GM19238 (cell line): Measurements from ENCODE around the gene NPHS1.
"Not testable (repeated sequence)": the region's sequence is repeated elsewhere in the genome, so short reads cannot be mapped to it uniquely, and the experiment has no call there.

Experiments
- DNase-seq: peaks from one replicate; pipeline ENCODE4 v3.0.0; 2011; ENCODE audit warnings: low spot score; ENCODE audit not compliant: insufficient read length

The NPHS1 gene, protein sequence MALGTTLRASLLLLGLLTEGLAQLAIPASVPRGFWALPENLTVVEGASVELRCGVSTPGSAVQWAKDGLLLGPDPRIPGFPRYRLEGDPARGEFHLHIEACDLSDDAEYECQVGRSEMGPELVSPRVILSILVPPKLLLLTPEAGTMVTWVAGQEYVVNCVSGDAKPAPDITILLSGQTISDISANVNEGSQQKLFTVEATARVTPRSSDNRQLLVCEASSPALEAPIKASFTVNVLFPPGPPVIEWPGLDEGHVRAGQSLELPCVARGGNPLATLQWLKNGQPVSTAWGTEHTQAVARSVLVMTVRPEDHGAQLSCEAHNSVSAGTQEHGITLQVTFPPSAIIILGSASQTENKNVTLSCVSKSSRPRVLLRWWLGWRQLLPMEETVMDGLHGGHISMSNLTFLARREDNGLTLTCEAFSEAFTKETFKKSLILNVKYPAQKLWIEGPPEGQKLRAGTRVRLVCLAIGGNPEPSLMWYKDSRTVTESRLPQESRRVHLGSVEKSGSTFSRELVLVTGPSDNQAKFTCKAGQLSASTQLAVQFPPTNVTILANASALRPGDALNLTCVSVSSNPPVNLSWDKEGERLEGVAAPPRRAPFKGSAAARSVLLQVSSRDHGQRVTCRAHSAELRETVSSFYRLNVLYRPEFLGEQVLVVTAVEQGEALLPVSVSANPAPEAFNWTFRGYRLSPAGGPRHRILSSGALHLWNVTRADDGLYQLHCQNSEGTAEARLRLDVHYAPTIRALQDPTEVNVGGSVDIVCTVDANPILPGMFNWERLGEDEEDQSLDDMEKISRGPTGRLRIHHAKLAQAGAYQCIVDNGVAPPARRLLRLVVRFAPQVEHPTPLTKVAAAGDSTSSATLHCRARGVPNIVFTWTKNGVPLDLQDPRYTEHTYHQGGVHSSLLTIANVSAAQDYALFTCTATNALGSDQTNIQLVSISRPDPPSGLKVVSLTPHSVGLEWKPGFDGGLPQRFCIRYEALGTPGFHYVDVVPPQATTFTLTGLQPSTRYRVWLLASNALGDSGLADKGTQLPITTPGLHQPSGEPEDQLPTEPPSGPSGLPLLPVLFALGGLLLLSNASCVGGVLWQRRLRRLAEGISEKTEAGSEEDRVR (N-terminal part only)

GRCh38 chr19:35852029-35852780 lies at the start of gene NPHS1:
Gene NPHS1, minus strand, starts transcription at chr19:35852504. Its CDS starts 667 bp downstream, at chr19:35851837.
- no peak for DNase-seq

GRCh38 chr19:35901055-35901644 lies 48.8 kb upstream of the NPHS1 start:
- DNase-seq = no peak

DNA sequence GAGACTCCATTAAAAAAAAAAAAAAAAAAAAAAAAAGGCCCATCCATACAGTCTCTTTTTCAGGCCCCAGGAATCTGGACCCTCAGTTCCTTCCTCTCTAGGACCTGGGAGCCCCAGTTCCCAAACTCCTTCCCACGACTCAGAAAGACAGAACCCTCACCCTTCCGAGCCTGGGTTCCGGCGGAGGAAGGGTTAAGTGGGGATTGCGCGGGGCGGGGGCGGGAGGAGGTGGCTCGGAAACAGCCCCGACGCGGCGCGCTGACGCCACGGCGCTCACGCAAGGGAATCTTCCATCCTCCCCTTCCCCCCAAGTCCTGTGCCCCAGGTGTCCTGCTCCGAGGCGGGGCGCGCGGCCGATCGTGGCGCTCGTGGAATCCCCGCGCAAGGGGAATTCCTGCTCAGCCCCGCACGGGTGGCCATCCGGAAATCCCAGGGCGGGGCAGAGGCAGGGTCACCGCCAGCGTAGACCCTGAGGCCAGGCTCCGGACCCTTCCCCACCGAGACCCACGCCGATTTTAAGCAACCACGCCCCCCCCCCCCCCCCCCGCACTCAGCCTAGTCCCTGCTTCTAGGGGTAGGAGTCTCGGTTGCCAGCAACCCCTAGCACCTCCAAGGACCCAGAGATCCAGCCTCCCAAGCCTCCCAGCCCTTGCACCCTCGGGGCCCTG lies 47.4 kb upstream of the NPHS1 start:
- DNase-seq = peak; percentile 89

GRCh38 chr19:35898499-35898809 lies 46.1 kb upstream of the NPHS1 start:
- DNase-seq = no peak

DNA sequence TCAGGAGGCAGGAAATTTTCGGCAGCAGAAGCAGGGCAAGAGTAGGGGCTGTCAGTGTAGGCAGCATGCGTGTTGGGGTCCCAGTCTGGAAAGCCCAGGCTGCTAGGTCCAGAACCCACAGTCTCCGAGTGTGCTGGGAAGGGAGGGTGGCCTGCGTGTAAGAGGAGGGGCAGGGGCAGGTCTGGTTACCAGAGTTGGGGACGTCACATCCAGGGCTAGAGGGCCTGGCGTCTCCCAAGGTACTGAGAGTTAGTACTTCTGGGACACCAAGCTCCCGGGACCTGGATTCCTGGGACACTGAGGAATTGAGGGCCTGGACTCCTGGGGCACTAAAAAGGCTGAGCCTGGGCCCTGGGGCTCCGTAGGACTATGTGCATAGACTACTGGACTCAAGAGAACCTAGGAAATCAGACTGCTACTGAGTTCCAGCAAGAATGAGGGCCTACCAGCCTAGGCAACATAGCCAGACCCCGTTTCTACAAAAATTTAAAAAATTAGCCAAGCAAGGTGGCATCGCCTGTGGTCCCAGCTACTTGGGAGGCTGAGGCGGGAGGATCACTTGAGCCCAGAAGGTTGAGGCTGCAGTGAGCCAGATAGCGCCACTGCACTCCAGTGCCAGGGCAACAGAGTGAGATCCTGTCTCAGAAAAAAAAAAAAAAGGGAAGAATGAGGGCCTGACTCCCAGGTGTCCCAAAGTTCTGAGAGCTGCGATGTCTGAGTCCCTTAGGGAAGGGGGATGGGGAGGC lies 45.6 kb upstream of the NPHS1 start:
- DNase-seq = no peak

DNA sequence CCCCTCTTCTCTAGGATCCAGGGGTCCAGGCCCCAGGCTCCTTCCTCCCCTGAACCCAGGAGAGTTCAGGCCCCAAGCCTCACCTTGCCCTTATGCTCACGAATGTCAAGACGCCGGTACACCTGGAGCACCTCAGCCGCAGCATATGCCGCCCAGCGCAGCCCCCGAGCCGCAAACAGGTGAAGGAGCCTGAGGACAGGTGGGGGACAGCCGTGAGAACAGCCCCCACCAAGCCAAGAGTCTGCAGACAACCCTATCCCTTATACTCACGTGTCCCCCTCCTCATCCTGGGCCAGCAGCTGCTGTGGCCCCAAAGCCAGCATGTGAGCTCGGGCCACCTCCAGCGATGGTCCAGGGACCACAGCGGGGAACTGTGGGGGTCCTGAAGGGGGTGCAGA lies 44.3 kb upstream of the NPHS1 start:
- no peak for DNase-seq

DNA sequence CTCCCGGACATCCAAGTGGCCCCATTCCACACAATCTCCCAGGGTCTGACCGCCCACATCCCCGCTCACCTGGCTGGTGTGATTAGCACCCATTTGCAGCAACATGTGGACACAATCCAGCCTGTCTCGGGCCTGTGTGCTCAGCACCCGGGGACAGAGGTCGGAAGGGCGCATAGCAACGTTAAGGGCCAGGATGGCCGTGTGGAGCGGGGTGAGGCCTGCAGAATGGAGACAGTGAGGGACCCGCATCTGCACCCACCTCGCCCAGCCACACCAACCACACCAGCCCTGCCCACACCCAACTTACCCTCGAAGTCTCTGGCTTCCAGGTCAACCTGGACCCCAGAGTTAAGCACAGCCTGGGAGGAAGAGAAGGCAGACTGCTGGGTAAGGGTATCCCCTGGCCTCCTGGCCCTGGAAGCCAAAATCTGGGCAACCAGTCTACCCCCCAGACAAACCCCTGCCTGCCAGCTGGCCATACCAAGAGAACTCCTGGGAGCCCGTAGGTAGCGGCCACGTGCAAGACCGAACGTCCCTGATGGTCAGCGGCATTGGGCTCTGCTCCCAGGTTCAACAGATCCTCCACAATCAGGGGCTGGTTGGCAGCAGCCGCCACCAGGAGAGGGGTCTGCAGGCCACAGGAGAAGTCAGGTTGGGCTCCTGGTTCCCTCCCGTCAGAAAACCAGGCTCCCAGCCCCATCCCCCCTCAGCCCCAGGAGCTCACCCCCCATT lies 43.8 kb upstream of the NPHS1 start:
- no peak for DNase-seq

GRCh38 chr19:35894342-35894741 lies 42.0 kb upstream of the NPHS1 start:
- DNase-seq = no peak

- not testable (repeated sequence) for DNase-seq
These were observed 39.5 kb upstream of the NPHS1 start for GRCh38 chr19:35891819-35892218.

GRCh38 chr19:35890113-35890650 lies 37.9 kb upstream of the NPHS1 start:
- DNase-seq = no peak

DNA sequence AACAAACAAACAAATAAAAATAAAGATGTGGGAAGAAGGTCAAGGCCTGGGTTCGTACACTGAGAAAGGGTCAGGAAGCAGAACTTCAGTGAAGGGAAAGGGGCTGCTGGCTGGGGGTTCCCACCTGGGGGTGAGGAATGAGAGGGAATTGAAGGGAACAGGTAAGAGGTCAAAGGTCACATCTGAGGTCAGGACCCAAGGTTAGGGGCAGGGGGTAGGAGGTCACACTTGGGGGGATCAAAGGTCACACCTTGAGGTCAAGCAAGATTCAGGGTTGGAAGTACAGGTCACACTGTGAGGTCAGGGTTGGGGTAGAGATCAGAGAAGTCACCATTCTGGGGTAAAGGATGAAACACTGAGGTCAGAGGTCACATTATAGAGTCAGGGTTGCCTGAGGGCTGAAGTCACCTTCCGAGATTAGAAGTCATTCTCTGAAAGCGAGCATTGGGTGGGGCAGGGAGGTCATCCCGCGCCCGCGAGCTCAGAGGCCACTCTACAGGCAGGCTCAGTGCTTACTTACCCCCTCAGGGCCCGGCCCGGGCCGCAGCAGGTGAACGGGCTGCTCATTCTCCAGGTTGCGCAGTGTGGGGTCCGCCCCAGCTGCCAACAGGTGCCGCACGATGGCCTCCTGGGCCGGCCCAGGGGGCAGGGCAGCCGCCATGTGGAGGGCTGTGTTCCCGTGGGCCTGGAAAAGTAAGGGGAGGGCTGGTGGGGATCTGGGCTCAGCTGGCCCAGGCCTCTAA lies 37.2 kb upstream of the NPHS1 start:
- no peak for DNase-seq

DNA sequence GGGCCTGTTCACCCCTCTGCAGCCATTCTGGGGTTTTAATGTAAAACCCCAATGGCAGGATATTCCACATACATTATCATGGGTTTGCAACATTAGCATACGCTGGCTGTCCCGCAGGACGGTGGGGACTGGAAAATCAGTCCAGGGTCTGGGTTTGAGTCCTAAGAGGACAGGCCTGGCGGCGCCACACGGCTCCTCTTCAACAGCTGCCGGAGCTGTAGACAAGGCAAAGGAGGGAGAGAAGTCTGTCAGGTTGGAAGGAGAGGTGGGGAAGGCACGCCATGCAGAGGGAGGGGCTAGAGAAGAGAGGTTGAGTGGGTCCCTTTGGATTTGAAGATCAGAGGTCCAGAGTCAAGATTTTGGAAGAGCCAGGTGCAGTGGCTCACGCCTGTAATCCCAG lies 36.1 kb upstream of the NPHS1 start:
- DNase-seq = no peak

DNA sequence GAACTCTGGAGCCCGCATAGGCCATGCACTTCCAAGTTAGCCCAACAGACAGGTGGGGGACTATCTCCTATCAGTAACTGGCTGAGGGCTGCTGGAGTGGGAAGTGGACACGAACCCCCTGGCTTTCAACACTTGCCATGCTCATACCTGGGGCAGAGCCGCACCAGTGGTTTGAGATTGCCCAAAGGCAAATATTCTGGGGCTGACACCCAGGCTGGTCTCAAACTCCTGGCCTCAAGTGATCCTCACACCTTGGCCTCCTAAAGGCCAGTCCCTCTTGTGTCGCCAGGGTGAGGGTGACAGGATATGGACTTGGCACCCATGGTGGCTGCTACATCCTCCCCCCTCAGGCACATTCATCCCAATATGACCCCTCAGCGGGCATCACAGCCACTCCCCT lies 34.9 kb upstream of the NPHS1 start:
- no peak for DNase-seq

GRCh38 chr19:35885904-35886303 lies 33.6 kb upstream of the NPHS1 start:
- DNase-seq = no peak

DNA sequence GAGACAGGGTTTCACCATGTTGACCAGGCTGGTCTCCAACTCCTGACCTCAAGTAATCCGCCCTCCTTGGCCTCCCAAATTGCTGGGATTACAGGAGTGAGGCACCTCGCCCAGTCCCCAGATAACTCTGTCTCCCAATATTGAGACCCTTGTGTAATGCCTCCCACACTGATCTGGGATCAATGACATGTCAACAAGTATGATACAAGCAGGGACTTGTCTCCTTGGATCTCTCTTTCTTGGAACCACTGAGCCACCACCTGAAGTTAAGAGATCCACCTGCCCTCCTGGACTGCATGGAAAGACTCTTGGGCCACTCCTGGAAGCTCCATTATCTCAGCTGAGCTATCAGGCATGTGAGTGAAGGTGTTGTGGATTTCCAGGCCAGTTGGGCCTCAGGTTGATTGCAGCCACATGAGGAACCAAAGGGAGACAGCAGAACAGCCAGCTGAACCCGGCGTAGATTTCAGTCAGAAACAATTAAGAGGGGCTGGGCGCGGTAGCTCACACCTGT lies 33.0 kb upstream of the NPHS1 start:
- DNase-seq = no peak

GRCh38 chr19:35883882-35884281 lies 31.6 kb upstream of the NPHS1 start:
- no peak for DNase-seq

DNA sequence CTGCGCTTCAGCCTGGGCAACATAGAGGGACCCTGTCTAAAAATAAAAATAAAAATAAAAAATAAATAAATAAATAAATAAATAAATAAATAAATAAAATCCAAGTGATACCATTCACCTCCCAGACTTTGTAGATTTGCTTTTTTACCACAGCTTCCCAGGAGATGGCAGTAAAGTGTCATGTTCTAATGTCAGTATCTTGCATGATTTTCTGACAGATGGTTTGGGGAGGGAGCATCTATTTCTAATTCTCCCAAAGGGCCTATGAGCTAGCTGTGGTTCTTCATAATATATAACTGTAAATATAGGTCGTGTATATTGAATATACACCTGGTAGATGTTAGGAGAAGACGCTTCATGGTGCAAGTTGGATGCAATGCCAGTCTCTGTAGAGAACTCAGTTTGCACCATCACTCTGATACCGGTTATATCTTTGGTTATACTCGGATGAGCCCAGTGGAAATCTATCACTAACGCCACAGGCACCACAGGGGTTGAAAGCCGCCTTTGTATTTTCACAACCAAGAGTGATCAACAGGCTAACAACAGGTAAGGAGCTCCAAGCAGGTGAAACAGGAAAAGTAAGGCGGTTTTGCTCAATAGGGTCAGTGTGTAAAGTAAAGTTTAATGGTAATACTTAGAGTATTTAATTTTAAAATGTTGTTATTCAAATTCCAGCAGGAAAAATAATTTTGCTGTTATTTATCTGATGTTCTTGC lies 30.0 kb upstream of the NPHS1 start:
- DNase-seq = peak; percentile 41
